AG04449 (cell line): ENCODE measurements around the gene ALDH3B2.
"Not testable (repeated sequence)": the region's sequence is repeated elsewhere in the genome, so short reads cannot be mapped to it uniquely, and the experiment has no call there.

Experiments used
- CTCF ChIA-PET: fragments of 350-600 bp; formaldehyde crosslinking; extraction: SDS; loops from one replicate; lab custom pipeline; 2021; ENCODE audit warnings: antibody characterized with exemption; lab: Yijun Ruan, JAX
- POLR2A ChIA-PET: fragments of 400-600, 350-600 bp; formaldehyde crosslinking; extraction: SDS; loops from one replicate; lab custom pipeline; 2020; ENCODE audit warnings: antibody characterized with exemption, inconsistent platforms; lab: Yijun Ruan, JAX
- DNase-seq: peaks from one replicate; pipeline ENCODE4 v3.0.0-alpha.2; 2010; ENCODE audit warnings: low read depth, low spot score
- H3K4me3 ChIP-seq: 2 replicates; pipeline ENCODE4 v1.5.1; 2011; ENCODE audit warnings: low read depth, mild to moderate bottlenecking, control low read depth, low read length
- TF ChIP-seq, protein P1 (sequence below): IDR thresholded peaks from one replicate; pipeline ENCODE4 v1.5.1; 2011; ENCODE audit warnings: mild to moderate bottlenecking, moderate library complexity, low read length, control low read depth, inconsistent platforms; ENCODE audit not compliant: insufficient read depth; ENCODE audit errors: missing control alignments

ALDH3B2 gene

DNA sequence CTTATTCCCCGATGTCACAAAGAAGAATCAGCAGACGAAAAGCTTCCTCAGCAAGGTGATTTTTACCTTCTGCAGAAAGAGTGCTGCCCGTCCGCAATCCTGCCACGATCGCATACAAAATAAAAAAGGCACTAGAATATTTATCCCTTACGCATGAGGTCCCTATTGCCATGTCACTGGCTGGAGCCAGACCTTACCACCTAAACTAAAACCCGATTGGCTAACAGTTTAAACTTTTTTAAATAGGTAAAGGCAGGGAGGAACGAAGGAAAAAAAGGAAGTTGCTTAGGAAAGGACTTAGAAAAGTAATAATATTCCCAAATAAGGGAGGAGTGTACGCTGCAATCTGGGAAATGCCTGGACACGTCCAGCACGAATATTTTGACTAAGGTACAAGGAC is 21.2 kb upstream of the ALDH3B2 start:
- ChIA-PET POLR2A (no interaction called here), CTCF (no interaction called here)
- no peak for DNase-seq
- TF ChIP-seq, protein P1, sequence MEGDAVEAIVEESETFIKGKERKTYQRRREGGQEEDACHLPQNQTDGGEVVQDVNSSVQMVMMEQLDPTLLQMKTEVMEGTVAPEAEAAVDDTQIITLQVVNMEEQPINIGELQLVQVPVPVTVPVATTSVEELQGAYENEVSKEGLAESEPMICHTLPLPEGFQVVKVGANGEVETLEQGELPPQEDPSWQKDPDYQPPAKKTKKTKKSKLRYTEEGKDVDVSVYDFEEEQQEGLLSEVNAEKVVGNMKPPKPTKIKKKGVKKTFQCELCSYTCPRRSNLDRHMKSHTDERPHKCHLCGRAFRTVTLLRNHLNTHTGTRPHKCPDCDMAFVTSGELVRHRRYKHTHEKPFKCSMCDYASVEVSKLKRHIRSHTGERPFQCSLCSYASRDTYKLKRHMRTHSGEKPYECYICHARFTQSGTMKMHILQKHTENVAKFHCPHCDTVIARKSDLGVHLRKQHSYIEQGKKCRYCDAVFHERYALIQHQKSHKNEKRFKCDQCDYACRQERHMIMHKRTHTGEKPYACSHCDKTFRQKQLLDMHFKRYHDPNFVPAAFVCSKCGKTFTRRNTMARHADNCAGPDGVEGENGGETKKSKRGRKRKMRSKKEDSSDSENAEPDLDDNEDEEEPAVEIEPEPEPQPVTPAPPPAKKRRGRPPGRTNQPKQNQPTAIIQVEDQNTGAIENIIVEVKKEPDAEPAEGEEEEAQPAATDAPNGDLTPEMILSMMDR, result no peak
- H3K4me3 ChIP-seq, result no peak overlapping the region

DNA sequence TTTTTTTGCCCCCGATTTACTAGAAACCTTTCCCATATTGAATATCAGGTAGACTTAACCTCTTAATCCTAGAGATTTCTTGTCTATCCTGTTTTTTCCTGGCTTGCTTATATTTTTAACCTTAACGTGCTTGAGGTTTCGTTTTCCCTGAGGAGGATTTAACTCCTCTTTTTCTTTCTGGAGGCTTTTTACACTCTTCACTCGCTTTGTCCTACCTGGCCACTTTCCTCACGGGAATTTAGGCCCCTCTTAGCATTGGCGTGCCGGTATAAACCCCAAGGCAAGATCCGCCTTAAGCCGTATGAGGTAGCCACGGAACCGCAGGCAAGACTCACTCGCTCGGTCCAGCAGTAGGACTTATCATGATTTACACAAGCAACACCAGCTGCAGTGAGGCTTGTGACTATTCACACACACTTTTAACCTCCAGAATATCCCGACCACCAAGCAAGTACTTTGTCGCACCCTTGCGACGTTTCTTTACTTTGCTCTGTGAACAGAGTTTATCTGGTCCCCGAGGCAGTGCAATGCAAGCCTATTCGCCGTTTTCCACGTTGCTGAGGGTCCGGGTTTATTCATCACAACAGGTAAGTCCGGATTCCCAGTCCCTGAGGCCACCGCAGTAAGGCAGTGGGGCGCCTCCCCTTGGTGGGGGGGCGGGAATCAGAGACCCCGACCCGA is 20.6 kb upstream of the ALDH3B2 start:
- no peak overlapping the region for H3K4me3 ChIP-seq
- POLR2A ChIA-PET, result no interaction called here
- CTCF ChIA-PET, result no interaction called here
- TF ChIP-seq, protein P1, result no peak
- DNase-seq, result no peak

DNA sequence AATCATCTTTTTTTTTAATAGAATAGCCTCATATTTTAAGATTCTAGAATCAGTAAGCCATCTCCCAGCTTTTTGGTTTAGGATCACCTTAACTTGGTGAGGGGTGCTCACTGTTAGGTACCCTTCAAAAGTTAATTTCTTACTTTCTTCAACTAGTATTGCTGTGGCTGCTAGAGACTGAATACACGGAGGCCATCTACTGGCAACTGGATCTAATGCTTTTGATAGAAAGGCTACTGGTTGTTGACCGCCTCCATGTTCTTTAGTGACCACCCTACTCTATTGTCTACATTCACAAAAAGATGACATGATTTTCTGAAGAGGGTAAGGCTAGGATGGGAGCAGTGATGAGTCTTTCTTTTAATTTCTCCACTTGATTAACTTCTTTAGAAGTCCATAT is 16.7 kb upstream of the ALDH3B2 start:
- DNase-seq, result no peak

DNA sequence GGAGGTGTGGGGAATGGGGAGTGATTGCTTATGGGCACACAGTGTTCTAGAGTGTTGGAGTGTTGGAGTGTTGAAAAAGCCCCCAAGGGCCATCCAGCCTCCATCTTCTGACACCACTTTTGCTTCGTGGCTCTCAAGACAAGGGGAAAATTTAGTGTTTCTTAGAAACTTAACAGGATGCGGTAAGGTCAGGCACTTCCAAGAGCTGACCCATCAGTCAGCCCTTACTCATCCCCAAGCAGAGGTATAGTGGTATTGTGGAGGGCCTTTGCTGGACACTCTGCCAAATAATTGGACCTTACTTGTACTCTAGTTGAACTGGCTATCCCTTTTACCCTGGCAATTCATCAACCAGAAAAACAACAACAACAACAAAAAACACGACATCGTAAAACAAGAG is 14.8 kb upstream of the ALDH3B2 start:
- DNase-seq, result no peak
- CTCF ChIA-PET, result no interaction called here
- H3K4me3 ChIP-seq, result no peak overlapping the region
- POLR2A ChIA-PET, result no interaction called here
- TF ChIP-seq, protein P1, result no peak

More for the DNA sequence above, 16.7 kb upstream of the ALDH3B2 start:
- CTCF ChIA-PET, result interaction anchor here (1.3 to 2.8 kb wide), 4 partner anchors 10 to 62 kb away, joined by 3 to 19 read pairs (median 5); partner anchors contain the start of gene NUDT8
- TF ChIP-seq, protein P1, result no peak
- POLR2A ChIA-PET, result interaction anchor here (0.6 kb wide), 1 partner anchor 61 kb away, joined by 3 read pairs; the partner anchor contains the start of gene NUDT8
- H3K4me3 ChIP-seq, result no peak overlapping the region

DNA sequence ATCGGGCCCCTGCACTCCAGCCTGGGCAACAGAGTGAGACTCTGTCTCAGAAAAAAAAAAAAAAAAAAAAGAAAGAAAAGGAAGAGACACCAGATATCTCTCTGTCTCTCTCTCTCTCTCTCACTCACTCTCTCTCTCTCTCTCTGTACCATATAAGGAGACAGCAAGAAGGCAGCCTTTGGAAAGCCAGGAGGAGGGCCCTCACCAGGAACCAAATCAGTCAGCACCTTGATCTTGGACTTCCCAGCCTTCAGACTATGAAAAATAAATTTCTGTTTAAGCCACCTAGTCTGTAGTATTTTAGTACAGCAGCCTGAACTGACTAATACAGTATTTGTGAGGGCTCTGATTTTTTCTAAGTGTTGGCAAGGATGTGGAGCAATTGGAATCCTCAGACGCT is 13.6 kb upstream of the ALDH3B2 start:
- ChIA-PET CTCF (no interaction called here), POLR2A (no interaction called here)
- H3K4me3 ChIP-seq, result no peak overlapping the region
- TF ChIP-seq, protein P1, result no peak
- DNase-seq, result no peak

DNA sequence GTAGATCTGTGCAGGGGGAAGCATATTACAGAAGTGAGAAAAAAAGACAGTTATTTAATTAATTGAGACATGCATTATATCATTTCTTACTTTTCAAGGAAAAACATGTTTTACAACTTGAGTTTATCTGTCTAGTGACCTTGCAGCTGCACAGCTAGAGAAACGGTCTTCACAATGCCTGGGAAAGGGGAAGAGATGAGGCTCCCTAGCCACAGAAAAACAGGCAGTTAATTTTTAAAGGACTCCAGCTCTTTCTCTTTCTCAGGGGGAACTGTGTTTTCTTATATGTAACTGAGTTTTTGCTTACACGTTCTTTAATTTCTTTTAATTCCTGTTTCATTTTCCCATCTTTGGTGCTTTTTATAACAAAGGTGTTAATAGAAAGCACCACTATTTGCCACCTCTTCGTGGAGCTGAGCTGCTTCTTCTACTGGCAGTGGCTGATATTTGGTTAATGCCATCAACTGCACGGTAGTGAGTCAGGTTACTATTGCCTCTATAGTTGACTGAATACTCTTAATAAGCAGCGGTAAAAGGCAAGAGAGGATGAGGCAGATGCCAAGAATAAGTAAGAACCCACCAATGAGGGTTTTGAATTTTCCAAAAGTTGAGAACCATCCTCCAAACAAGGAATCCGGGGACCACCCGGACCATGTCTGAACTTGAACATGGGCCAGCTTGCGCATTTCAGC is 11.4 kb upstream of the ALDH3B2 start:
- CTCF ChIA-PET, DNase-seq, POLR2A ChIA-PET, H3K4me3 ChIP-seq: not testable (repeated sequence)

DNA sequence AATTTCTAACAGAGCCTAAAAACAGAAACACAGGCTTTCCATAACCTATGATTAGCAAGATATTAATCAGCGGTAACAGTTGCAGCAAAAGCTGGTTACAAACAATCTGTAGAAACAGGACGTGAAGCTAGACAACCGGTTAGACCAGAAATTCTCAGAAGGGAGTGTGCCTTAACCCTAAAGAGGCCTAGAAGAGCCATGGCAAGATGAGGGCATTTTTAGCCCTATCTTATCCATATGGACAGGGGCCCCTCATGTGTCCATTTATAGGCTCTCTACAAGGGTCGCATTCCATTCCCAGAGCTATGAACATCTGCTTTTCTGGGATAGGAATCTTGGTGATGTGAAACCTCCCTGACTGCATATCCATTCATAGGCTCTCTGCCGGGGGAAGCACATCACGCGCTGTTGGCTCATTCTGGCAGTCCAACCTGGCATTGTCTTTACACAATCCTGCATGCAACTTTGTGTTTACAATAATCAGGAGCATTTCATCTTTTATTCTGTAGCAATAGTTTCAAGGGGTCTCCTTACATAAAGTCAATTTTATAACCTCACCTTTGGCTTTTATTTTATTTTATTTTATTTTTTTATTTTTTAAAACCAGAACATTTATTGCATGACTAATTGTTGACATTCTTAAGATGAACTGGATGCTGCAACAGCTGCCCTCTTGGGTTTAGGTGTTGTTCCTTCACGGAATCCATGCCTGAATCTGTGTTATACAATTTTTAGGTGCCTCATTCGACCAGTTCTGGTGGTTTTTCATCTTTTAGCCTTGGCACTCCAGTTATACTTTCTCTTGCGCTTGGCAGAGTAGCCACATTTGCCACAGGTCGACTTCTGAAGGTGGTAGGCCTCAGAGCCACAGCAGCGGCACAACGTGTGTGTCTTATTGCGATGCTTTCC is 8.0 kb upstream of the ALDH3B2 start:
- POLR2A ChIA-PET, DNase-seq, H3K4me3 ChIP-seq, CTCF ChIA-PET: not testable (repeated sequence)
